Stromal cell of bone marrow (primary cell): ENCODE data around the gene GFOD2.

Experiments used
- DNase-seq: peaks from one replicate; pipeline ENCODE4 v3.0.0-alpha.2; 2012; ENCODE audit warnings: low read depth

Gene GFOD2

GRCh38 chr16:67672306-67672705 is 46.8 kb downstream of the GFOD2 start:
- DNase-seq, result no peak

GRCh38 chr16:67669499-67670101 is 49.5 kb downstream of the GFOD2 start:
- no peak for DNase-seq

DNA sequence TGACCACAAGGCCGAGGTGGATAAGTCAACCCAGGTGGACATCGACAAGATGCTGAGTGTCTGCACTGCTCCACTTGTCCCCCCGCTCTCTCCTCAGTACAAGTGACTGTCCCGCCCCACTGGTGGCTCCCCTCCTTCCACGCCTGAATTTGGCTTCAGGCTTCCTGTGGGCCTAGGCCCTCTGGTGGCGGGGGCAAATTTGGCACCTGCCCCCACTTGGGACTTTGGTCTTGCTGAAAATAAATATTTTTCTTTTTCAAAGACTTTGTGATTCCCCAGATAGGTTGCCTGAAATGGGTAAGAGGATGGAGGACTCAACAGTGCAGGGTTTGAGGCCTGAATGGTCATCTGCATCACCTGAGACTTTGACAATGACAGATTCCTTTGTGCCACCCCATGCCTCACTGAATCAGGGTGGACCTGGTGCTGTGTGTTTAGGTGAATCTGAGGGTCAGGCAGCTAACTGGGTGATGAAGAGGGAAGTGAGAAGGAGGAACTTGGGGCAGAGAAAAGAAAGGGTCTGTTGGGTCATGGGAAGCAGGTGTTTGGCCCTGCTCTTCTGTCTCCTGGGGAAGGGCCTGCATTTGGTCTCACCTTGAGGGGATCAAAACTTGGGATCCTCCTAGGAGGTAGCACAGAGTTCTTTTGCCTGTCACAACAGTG is 50.5 kb downstream of the GFOD2 start:
- DNase-seq, result no peak

- peak; percentile 88 for DNase-seq
Observed at GRCh38 chr16:67667817-67668494, 51.2 kb downstream of the GFOD2 start.

DNA sequence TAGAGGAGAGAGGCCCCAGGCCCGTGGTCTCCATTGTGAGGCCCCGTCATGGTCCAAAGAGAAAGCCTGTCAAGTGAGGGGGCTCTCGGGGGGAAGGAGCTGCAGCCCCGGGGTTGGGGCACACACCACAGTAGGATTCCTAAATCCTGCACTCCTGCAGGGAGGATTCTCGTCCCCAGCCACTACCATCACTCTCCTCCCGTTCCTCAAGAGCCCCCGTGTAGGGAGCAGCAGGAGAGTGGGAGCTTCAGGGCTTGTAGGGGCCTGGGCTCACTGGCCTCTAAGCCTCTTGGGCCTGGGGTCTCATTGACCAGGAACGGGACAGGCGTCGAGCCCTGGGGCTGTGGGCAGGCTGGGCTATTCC is 51.7 kb downstream of the GFOD2 start:
- no peak for DNase-seq

DNA sequence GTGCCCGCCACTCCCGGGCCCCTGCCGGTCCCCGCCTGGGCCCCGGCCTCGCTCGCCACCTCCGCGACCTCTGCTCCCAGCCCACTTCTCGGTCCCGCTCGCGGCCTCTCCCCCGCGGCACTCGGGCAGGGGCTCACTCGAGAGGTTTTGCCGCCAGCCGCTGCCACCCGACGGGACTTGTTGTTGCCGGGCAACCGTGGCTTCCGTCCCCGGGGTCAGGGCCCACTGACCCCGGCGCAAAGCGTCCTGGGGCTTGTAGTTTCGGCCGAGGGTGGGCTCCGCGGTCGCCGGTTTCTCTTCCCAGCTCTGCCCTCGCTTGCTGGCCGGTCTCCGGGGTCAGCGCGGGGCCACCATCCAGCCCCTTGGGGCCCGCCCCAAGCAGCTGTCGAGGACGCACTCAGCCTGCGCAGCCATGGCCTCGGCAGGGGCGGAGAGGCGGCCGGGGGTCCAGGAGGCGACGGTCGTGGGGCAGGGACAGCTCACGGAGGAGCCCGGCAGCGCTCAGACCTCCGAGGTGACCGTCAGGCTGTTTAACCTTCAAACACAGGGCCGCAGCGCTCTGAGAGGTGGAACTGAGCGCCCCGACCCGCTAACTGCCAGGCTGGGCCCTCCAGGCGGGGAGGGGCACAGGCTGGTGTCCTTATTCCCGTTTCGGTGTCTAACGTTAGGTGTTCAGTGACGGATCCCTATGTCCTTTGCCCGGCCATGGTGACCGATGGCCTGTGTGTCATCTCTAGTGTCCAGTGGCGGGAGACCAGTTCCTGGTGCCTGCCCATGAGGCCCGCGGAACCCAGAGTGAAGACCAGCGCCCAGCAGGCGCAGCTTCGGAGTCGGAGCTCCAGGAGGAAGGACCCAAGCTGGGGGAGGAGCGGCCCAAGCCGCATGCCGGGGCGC is 52.3 kb downstream of the GFOD2 start, which contains the start of the genes C16orf86 and ENKD1:
Gene C16orf86, plus strand, starts transcription at position 256 of the 894 bp plus-strand sequence. Its CDS starts 157 bp downstream, at position 413.
Gene ENKD1, minus strand, starts transcription at position 192 of the 894 bp plus-strand sequence. CDS start 308 bp downstream, outside the sequence.
- peak; percentile 55 for DNase-seq

GRCh38 chr16:67666032-67666551 is 53.0 kb downstream of the GFOD2 start:
- no peak for DNase-seq

- DNase-seq, result no peak
Observed at GRCh38 chr16:67665598-67665997, 53.5 kb downstream of the GFOD2 start.

GRCh38 chr16:67664871-67665270 is 54.2 kb downstream of the GFOD2 start:
- no peak for DNase-seq

DNA sequence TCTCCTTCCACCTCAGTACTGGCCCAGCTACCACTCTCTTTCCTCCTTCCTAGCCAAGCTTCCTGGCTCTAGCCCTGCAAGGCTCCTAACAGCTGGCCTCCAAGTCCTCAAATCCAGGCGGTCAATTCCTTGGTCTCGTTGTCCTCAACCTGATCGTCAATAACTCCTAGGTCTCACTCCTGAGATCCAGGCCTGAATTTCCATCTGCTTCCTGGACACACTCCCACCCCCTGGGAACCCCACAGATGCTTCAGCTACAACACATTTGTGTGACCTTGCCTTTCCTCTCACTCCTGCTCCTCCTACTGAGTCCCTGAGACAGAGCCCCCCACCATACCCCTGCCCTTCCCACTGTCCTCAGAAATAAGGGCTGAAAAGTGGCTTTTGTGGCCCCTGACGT is 54.9 kb downstream of the GFOD2 start:
- no peak for DNase-seq

- DNase-seq, result no peak
Observed at GRCh38 chr16:67663877-67664222, 55.3 kb downstream of the GFOD2 start.

DNA sequence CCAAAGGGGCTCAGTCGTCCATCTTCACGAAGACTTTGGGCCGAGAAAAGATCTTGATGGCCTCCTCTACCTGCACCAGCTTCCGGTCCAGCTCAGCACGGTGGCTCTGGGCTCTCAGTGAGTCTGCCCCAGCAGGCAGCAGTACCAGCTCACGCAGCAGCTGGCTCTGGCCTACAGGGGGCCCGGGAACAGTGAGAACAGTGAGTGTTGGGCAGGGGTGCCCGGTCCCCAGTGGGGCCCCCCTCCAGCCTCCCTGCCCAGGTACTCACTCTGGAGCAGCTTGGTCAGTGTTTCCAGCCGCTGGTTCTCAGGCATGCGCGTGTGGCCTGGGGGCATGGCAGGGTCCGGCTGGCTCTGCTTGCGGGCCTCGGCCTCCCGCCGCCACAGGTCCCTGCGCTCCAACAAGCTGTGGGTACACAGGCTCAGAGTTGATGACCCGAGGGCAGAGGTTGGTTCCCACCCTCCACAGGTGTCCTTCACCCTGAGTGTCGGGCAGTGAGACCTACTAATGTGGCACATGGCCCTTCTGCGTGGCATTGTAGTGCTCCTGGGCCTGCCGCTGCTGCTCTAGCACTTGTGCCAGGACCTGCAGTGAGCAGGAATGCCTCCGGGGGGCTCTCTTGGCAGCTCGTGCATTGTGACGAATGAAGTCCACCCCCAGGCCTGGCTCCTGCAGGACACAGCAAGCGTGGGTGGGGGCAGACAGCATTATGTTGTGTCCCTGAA is 55.8 kb downstream of the GFOD2 start:
- DNase-seq, result no peak

DNA sequence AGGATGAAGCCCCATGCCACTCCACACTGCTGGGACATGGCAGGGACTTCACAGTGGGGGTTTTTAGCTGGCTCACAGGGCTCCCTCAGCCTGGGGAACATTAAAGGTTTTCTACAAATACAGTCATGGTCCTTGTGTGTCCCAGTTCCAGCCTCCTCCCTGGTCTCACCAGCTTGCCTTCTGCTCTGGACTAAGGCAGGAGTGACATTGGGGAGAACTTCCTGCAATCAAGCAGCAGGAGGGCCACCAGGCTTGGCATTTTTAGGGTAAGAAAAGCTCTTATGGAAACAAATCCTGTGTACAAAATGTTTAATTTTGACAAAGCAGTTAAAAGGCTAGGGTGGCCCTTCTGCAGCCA is 56.5 kb downstream of the GFOD2 start:
- DNase-seq, result no peak

DNA sequence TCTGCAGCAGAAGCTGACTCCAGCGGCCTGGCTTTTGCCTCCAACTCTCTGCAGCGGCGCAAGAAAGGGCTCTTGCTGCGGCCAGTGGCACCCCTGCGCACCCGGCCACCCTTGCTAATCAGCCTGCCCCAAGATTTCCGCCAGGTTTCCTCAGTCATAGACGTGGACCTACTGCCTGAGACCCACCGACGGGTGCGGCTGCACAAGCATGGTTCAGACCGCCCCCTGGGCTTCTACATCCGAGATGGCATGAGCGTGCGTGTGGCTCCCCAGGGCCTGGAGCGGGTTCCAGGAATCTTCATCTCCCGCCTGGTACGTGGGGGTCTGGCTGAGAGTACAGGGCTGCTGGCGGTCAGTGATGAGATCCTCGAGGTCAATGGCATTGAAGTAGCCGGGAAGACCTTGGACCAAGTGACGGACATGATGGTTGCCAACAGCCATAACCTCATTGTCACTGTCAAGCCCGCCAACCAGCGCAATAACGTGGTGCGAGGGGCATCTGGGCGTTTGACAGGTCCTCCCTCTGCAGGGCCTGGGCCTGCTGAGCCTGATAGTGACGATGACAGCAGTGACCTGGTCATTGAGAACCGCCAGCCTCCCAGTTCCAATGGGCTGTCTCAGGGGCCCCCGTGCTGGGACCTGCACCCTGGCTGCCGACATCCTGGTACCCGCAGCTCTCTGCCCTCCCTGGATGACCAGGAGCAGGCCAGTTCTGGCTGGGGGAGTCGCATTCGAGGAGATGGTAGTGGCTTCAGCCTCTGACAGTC is 57.0 kb downstream of the GFOD2 start:
- no peak for DNase-seq

DNA sequence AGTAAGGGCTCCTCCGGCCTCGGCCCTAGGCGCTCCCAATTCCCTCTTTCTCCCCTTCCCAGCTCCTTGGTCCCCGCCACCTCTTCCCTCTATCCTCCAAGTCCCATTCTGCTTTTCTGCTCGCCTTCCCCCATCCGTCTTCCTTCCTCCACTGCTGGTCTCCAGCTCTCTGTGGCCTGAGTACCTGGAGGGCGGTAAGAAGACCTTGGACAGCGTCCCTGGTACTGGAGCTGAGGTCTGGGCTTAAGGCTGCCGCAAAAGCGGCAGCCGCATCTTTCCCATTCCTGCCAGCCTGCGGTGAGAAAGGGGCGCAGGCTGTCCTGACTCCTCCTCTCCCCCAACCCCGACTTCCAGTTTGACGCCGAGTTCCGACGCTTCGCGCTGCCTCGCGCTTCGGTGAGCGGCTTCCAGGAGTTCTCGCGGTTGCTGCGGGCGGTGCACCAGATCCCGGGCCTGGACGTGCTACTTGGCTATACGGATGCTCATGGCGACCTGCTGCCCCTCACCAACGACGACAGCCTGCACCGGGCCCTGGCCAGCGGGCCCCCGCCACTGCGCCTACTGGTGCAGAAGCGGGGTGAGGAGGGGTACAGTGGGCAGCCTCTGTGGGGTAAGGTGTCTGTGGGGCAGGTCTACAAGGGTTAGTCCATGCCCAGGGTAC is 57.9 kb downstream of the GFOD2 start:
- DNase-seq, result no peak

GRCh38 chr16:67660564-67661028 is 58.5 kb downstream of the GFOD2 start, which contains the start of gene PARD6A:
TSS of gene PARD6A (plus strand) at chr16:67660960. CDS start at chr16:67661039, 79 bp downstream.
- DNase-seq, result peak; percentile 95

- DNase-seq, result peak; percentile 80
Observed at GRCh38 chr16:67659675-67660563, 59.2 kb downstream of the GFOD2 start, which contains the start of gene ACD. TSS of gene ACD (minus strand) at chr16:67660260. CDS start at chr16:67660220, 40 bp downstream.

GRCh38 chr16:67658849-67659674 is 60.1 kb downstream of the GFOD2 start:
- DNase-seq, result no peak
